Gastrocnemius medialis (tissue), 4 donors: ENCODE results near the gene ITGA11. TPM values are rescaled to one million over a fixed set of nuclear protein-coding genes. Genes with fewer than 3 reads are reported as not detected.

Source experiments
- ATAC-seq, 2 donors: fragments of 150-250 bp; one replicate each; pipeline ENCODE4 v1.9.1; 2016
- DNase-seq, 2 donors: peaks; one replicate each; pipeline ENCODE4 v3.0.0-alpha.2; 2019
- H3K27ac ChIP-seq, 4 donors: fragments of 200-600 bp; sonication (generic); 1 replicate in 1 of 4; 2 replicates in 3 of 4; pipeline ENCODE4 v1.5.1; 2016 to 2018; ENCODE audit warnings: mild to moderate bottlenecking in 2 of 4, moderate library complexity in 1 of 4
- H3K27me3 ChIP-seq, 3 donors: fragments of 200-600 bp; sonication (generic) in 2 of 3; 1 replicate in 1 of 3; 2 replicates in 2 of 3; pipeline versions ENCODE4 v1.5.1 to v1.6.0; 2016 to 2019; ENCODE audit warnings: mild to moderate bottlenecking in 1 of 3, moderate library complexity in 1 of 3
- H3K36me3 ChIP-seq, 2 donors: fragments of 200-600 bp; sonication (generic) in 1 of 2; one replicate each; pipeline ENCODE4 v1.5.1; 2017 to 2018
- H3K4me1 ChIP-seq, 2 donors: fragments of 200-600 bp; sonication (generic) in 1 of 2; one replicate each; pipeline ENCODE4 v1.5.1; 2016 to 2017; ENCODE audit warnings: mild to moderate bottlenecking in 2 of 2
- H3K4me3 ChIP-seq, 4 donors: fragments of 200-600 bp; sonication (generic) in 3 of 4; 1 replicate in 1 of 4; 2 replicates in 3 of 4; pipeline ENCODE4 v1.5.1; 2016 to 2019; ENCODE audit warnings: mild to moderate bottlenecking in 2 of 4
- H3K9me3 ChIP-seq, 3 donors: fragments of 200-600 bp; sonication (generic) in 2 of 3; 1 replicate in 1 of 3; 2 replicates in 2 of 3; pipeline ENCODE4 v1.5.1; 2016 to 2019
- POLR2A ChIP-seq, 2 donors: fragments of 450-650 bp; IDR thresholded peaks; one replicate each; pipeline ENCODE4 v1.6.1; 2017; ENCODE audit warnings: antibody characterized with exemption in 2 of 2, mild to moderate bottlenecking in 2 of 2, moderate library complexity in 2 of 2
- in situ Hi-C, 4 donors: fragments of 200-750 bp; cut with MboI; loops; one replicate each; pipeline versions ENCODE4 v1.15.0 to v1.8.0; 2017; ENCODE audit warnings: low sequenced_read_pairs in 4 of 4
- intact Hi-C: fragments of 100-400 bp; cut with DNase I; formaldehyde crosslinking; loops from one replicate; pipeline ENCODE4 v1.15.1; 2023; ENCODE audit warnings: low total_unique reads
- total RNA-seq, 4 donors: library from RNA; depleted of rRNA; stranded (reverse); fragments of >200 nt; gene quantifications; one replicate each; pipeline versions ENCODE4 v1.1.0 to v1.2.3, GENCODE V29; 2016
- TF ChIP-seq, protein P1 (sequence below), 5 experiments: fragments of 450-650 bp in 3 of 5; fragments of 200-600 bp in 2 of 5; sonication (generic) in 2 of 5; IDR thresholded peaks in 4 of 5; conservative IDR thresholded peaks in 1 of 5; 1 replicate in 4 of 5; 2 replicates in 1 of 5; pipeline ENCODE4 v1.5.1; 2016 to 2019; ENCODE audit warnings: antibody characterized with exemption in 5 of 5, mild to moderate bottlenecking in 3 of 5, moderate library complexity in 3 of 5

The ITGA11 gene
- total RNA-seq, 4 donors from 2014 or later = 1.5 to 12.0 (median 2.5) TPM

DNA sequence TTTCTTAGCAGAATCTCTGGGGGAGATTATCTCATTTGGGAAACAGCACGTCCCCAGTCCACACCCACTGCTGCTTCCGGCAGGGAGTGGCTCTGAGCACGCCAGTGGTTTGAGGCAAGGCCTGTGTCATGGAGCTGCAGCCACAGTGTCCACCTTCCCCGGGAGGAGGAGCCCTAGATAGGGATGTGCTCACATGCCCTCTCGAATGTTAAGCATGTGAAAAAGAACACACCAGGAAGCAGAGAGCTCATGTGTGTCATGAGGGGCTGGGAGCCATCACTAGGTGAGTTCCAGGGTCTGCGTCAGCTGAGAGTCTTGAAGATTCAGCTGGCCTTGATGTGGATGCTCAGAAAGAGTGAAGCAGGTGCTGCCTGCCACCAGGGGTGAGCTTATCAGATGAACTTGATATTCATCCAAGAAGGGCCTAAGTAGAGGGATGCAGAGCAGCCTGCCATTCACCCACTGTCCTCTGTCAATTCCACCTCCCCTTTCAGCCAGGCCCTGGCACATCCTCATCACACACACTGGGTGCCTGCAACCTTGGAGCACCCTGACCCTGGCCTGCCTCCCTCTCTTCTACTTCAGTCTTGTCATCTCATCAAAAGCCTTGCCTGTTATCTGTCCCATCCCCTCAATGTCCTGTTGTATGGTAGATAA lies 16.3 kb downstream of the ITGA11 start:
- H3K4me3 ChIP-seq = no peak overlapping the region
- no peaks in the 10 kb centered on the region for H3K27me3 ChIP-seq
- in situ Hi-C loops = no loop called here
- peaks cover 0 to 6% of the 10 kb centered on the region in 2 donors for H3K4me1 ChIP-seq
- TF ChIP-seq, protein P1, sequence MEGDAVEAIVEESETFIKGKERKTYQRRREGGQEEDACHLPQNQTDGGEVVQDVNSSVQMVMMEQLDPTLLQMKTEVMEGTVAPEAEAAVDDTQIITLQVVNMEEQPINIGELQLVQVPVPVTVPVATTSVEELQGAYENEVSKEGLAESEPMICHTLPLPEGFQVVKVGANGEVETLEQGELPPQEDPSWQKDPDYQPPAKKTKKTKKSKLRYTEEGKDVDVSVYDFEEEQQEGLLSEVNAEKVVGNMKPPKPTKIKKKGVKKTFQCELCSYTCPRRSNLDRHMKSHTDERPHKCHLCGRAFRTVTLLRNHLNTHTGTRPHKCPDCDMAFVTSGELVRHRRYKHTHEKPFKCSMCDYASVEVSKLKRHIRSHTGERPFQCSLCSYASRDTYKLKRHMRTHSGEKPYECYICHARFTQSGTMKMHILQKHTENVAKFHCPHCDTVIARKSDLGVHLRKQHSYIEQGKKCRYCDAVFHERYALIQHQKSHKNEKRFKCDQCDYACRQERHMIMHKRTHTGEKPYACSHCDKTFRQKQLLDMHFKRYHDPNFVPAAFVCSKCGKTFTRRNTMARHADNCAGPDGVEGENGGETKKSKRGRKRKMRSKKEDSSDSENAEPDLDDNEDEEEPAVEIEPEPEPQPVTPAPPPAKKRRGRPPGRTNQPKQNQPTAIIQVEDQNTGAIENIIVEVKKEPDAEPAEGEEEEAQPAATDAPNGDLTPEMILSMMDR (IDR thresholded peaks at IDR 0.05 in 4 of 5, conservative IDR thresholded peaks at IDR 0.05 in 1 of 5) = no peak
- TF ChIP-seq POLR2A (IDR thresholded peaks at IDR 0.05) = no peak
- H3K36me3 ChIP-seq = no peaks in the 10 kb centered on the region
- no peak overlapping the region for H3K27ac ChIP-seq
- no peaks in the 10 kb centered on the region for H3K9me3 ChIP-seq
- ATAC-seq = peak in 1 of 2 donors; percentile 40
- DNase-seq = peak in 1 of 2 donors; percentile 51
- intact Hi-C loops = no loop called here

DNA sequence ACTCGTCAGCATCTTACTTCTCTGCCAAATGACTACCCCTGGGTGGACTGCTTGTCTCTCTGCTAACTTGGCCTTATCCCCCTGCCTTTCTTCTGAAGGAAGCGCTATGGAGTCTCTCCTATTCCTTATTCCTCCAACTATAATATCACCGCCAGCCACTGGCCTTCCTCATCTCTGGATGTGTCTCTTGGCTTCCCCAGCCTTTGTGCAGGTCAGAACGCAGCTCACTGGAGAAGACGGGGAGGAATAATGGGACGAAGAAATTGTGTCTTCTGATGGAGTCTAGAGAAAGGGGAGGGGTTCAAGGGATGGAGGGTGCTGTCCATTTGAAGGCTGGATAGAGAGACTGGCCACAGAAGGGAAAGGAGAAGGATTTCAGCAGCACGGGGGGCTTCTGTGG lies 16.9 kb downstream of the ITGA11 start:
- Histone ChIP-seq H3K36me3 (no peaks in the 10 kb centered on the region), H3K27me3 (no peaks in the 10 kb centered on the region), H3K4me1 (peaks cover 0 to 6% of the 10 kb centered on the region in 2 donors), H3K27ac (no peak overlapping the region), H3K9me3 (no peaks in the 10 kb centered on the region), H3K4me3 (no peak overlapping the region)
- DNase-seq (no peak), ATAC-seq (no peak)
- in situ Hi-C loops (no loop called here), intact Hi-C loops (no loop called here)
- TF ChIP-seq POLR2A (IDR thresholded peaks at IDR 0.05) = no peak
- TF ChIP-seq, protein P1 (IDR thresholded peaks at IDR 0.05 in 4 of 5, conservative IDR thresholded peaks at IDR 0.05 in 1 of 5) = no peak

DNA sequence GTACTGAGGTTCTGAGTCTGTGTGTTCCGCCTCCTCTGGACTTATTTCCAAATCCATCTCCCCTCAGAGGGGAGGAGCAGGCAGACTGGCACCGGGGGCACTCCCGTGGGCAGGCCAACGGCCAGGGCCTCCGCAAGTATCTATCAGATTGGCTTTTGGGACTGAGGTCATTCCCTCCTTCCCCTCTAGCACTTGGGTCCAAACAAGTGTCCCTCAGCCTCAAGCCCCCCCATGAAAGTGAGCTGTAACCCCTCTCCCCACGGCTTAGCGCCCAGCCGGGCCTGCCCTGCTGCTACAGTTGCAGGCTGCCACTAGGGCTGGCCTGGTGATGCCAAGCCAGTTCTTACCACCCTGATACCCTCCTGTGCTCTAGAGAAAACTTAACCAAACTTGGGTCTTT lies 17.4 kb downstream of the ITGA11 start:
- Histone ChIP-seq H3K4me3 (no peak overlapping the region), H3K27me3 (no peaks in the 10 kb centered on the region), H3K27ac (no peak overlapping the region), H3K36me3 (no peaks in the 10 kb centered on the region), H3K4me1 (peaks cover 0 to 6% of the 10 kb centered on the region in 2 donors), H3K9me3 (no peaks in the 10 kb centered on the region)
- in situ Hi-C loops (no loop called here), intact Hi-C loops (no loop called here)
- ATAC-seq (no peak), DNase-seq (no peak)
- TF ChIP-seq, protein P1 (IDR thresholded peaks at IDR 0.05 in 4 of 5, conservative IDR thresholded peaks at IDR 0.05 in 1 of 5) = no peak
- no peak for TF ChIP-seq POLR2A (IDR thresholded peaks at IDR 0.05)

DNA sequence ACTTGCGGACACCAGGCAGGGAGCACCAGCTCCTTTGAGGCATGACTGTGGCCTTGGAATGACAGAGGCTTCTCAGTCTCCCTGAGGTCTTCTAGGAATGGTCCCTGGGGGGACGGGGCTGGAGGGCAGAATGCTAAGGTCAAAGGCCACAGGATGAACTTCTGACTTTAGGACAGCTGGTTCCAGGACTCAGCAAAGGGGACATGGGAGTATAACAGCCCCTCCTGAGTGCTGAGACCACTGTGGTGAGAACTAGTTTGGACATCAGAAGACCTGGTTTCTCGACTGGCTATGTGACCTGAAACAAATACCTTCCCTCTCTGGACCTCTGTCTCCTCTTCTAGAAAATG lies 17.8 kb downstream of the ITGA11 start:
- H3K27me3 ChIP-seq = no peaks in the 10 kb centered on the region
- DNase-seq (no peak), ATAC-seq (no peak)
- no peaks in the 10 kb centered on the region for H3K9me3 ChIP-seq
- intact Hi-C loops (no loop called here), in situ Hi-C loops (no loop called here)
- H3K4me3 ChIP-seq = no peak overlapping the region
- H3K4me1 ChIP-seq = peaks cover 0 to 6% of the 10 kb centered on the region in 2 donors
- TF ChIP-seq, protein P1 (IDR thresholded peaks at IDR 0.05 in 4 of 5, conservative IDR thresholded peaks at IDR 0.05 in 1 of 5) = no peak
- TF ChIP-seq POLR2A (IDR thresholded peaks at IDR 0.05) = no peak
- no peak overlapping the region for H3K27ac ChIP-seq
- no peaks in the 10 kb centered on the region for H3K36me3 ChIP-seq
